ENCODE data around the gene TNIP3. TPM values are rescaled to one million over a fixed set of nuclear protein-coding genes. Genes with fewer than 3 reads are reported as not detected.

Gene TNIP3
- polyA plus RNA-seq, 10 donors: 0.05 to 0.50 (median 0.24) TPM

GRCh38 chr4:121139533-121140222 is 24.4 kb downstream of the TNIP3 start:
- DNase-seq: peak in 2 of 3 donors; percentile 39 to 74

- peak in 1 of 3 donors; percentile 33 for DNase-seq
These were observed 25.9 kb downstream of the TNIP3 start for GRCh38 chr4:121138039-121138825.

DNA sequence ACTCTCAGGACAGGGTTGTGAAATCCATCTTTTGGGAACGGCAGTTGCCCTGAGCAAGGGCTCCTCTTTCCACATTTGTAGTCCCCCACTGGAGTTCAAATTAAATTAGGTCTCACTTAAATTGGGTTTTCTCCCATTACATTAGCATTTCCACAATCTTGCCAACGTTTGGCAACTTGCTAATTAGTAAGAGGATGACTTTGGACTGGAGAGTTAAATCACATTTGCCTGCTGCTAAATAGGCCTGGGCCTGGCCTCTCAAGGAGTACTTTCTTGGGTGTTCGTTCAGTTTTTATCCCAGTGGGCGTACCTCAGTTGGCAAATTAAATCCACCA is 33.8 kb downstream of the TNIP3 start:
- no peak for DNase-seq

DNA sequence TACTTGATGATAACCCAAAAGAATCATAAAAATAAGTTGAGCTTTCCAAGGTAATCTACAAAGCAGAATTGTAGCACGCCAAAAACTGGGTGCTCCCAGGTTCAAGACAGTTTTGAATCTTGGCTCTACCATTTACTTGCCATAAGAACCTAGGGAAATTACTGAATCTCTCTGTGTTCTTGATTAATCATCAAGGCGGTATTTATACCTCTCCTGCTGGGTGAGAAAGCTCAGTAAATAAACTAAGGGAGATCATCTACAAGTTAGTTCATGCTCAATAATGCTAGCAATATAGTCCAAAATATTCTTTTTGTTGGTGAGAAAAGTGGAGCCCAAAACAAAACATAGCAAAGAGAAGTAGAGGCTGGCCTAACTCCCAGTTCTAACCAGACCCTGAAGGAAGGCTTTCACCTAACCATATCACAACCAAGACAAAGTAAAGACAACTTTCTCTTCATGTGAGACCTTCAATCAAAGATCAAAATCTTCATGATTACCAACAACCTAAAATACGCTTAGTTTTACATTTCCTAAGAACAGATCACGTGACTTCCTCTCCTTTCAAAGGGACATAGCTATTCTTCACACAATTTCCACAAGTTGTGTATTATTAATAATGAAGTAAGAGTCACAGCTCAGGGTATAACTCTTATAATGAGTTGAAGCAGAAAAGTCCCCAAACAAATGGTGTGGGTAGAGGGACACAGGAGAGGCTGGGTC is 34.4 kb downstream of the TNIP3 start:
- DNase-seq: no peak

DNA sequence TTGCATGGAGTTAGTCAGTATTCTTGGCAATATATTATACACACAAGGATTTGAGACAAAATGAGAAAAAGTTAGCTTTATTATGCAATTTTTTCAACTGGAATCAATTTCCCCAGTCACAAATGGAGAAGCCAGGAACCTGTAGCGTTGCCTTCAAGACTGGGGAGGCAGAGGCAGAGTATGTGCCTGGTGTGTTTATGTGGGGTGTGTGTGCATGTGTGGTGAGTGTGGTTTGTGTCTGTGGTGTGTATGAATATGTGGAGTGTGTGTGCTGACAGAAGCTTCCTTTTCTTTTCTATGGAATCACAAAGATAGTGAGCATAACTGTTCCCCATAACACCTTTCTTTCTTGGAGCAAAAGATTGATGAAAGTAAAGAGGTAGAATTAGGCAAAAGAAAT is 37.0 kb downstream of the TNIP3 start:
- no peak for DNase-seq

GRCh38 chr4:121126449-121127006 is 37.6 kb downstream of the TNIP3 start:
- no peak for DNase-seq

- DNase-seq: no peak
These were observed 38.6 kb downstream of the TNIP3 start for GRCh38 chr4:121125498-121125885.

DNA sequence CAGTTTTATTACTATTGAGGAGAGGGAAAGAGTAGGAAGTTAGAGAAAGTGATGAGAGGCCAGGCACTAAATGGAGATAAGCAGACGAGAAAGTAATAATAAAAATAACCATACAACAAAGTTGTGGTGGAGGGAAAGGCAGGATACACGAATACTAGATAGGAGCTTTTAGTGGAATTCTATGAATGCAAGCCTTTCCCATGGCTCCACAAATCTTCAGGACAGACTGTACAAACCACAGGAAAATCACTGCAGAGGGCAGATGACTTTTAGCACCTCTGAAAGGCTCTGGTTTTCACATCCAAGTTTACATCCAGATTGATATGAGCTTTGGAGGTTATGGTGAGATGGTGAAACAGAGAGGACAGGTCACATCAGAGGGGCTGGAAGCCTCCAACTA is 41.5 kb downstream of the TNIP3 start:
- no peak for DNase-seq

DNA sequence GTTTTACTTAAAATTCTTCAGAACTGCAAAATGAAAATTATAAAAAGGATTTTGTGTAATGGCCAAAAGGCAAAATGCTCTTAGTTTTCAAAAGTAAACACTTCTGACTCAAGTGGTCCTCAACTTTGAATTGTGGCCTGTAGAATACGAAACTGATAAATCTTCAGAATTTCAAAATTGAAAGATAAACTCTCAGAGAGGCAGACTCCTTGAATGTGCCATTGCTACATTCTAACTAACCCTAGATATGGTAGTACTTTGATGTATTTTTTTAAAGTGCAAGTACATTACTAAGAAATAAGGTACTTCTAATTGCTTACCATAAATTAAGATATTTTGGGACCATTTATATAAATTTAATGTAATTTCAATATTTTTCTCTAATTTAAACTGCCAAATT is 44.4 kb downstream of the TNIP3 start:
- no peak for DNase-seq

GRCh38 chr4:121118344-121118743 is 45.8 kb downstream of the TNIP3 start:
- no peak for DNase-seq

DNA sequence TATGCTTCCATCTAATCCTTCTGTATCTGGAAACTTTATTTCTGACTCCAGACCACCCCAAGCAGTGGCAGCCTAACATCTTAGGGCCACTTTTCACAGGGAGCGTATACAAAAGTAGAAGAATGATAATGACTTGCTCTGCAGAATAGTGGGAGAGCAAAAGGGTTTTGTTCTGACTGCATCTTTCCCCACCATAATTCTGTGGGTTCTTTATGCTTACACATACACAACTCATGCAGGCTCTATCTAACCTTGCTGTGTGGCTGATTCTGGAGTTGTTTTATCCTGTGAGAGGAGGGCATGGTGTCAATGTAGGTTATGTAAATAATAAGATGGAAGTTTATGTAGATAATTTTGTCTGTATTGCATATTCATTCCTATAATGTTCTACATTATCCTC is 49.4 kb downstream of the TNIP3 start:
- no peak for DNase-seq

- no peak for DNase-seq
These were observed 51.6 kb downstream of the TNIP3 start for GRCh38 chr4:121112530-121112929.

DNA sequence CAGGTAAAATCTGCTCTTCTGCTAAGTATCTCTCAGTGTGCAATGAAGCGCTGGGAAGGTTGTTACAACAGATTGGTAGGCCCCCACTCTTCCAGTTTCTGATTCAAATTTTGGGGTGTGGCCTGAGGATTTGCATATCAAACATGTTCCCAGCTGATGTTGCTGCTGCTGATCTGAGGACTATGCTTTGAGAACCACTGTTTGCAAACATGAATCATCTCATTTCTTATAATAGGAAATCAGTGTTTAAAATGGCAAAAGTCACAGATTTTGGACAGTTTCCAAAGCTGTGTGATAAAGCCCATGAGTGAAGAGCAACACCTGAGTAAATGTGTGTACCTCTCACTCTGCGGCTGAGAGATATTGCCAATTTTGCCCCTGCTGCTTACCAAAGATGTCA is 55.6 kb downstream of the TNIP3 start:
- DNase-seq: no peak

GRCh38 chr4:121107507-121107906 is 56.6 kb downstream of the TNIP3 start:
- DNase-seq: no peak

GRCh38 chr4:121100093-121100775 is 63.9 kb downstream of the TNIP3 start:
- DNase-seq: no peak

GRCh38 chr4:121098266-121098665 is 65.9 kb downstream of the TNIP3 start:
- DNase-seq: no peak

DNA sequence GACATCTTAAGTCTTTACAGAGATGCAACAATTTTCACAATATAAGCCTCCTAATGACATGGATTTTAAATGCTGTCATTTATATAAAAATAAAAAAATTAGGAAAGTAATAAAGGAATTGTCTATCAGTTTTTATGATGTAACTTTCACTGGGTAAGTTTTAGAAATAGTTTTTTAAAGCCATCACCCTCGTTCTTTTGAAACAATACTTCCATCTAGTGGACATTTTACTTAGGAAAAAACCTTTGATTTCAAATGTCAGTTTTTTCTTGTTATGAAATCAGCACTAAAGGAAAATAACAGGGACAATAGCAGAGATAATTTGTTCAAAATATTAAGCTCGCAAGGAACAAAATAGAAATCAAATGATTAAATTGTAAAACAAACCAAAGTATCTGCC is 67.5 kb downstream of the TNIP3 start:
- DNase-seq: peak; percentile 16 to 53 (median 30)

- DNase-seq: no peak
These were observed 67.9 kb downstream of the TNIP3 start for GRCh38 chr4:121096191-121096590.

DNA sequence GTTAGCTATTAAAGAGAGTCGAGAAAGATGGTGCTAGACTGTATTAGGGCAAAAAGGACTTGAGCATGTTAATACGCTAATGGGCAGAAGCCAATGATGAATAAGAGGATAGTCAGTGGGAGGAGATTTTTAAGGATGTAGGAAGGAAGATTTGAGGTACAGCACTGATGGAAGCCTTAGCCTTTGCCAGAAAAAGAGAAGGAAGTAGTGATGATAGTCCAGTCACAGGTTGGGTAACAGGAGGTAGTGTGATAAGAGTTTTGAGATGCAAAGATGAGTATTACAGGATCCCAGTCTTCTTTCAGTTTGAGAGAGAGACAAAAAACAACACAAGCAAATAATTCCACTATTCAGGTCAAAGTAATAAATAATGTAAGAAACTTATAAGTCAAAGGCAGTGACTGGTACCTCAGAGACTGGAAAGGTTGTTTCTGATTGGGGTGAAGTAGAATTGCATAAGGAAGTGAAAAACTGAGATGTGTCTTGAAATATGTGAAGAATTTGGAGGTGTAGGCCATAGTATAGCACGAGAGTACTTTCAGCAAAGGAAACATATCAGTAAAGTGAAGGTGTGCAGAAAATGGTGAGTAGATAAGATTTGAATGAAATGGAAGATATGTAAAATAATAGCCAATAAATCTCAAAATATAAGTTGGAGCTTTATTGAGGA is 69.7 kb downstream of the TNIP3 start:
- DNase-seq: no peak

DNA sequence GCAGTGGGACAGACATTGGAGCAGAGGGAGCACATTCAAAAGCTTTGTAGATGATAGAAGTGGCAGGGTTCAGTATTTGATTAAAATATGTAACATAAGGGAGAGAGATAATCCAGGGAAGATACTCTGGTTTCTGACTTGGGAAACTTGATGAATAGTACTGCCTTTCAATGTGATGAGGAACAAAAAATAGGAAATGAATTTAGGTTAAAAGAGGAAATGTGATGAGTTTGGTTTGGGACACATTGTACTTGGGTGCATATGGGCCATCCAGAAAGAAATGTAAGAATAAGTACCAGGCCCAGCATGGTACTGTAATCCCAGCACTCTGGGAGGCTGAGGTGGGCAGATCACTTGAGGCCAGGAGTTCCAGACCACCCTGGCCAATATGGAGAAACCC is 70.9 kb downstream of the TNIP3 start:
- DNase-seq: no peak

DNA sequence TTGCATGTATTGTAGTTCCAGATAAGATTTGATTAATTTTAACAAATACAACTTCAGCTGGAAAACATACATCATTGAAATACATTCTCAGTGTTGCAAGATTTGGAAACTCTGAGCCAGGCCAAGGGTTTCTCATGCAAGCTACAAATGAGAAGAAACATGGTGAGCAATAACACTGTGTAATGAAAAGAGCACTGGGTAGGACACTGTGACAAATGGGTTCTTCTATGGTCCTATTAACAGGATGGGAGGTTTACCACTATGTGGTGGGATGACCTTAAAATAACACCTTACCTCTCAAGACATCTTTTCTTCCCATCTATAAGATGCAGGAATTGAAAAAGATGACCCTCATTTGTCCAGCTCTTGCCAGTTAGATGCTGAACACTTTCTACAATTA is 72.2 kb downstream of the TNIP3 start:
- DNase-seq: no peak

Data from muscle of back (tissue), 11 donors.